H9 (cell line): Measurements from ENCODE around the gene PIK3R4. TPM values are rescaled to one million over a fixed set of nuclear protein-coding genes. Genes with fewer than 3 reads are reported as not detected.

ENCODE experiments used
- DNase-seq: peaks from one replicate; pipeline ENCODE4 v3.0.0-alpha.2; 2017
- H2AFZ ChIP-seq: one replicate; pipeline ENCODE4 v1.6.1; 2013; ENCODE audit warnings: mild to moderate bottlenecking, low read length, control low read depth, moderate library complexity
- H2AK5ac ChIP-seq: 2 replicates; pipeline ENCODE4 v1.6.1; 2013; ENCODE audit warnings: low read length, control low read depth, mixed read lengths; ENCODE audit not compliant: insufficient read length
- H2BK120ac ChIP-seq: one replicate; pipeline ENCODE4 v1.6.1; 2013; ENCODE audit warnings: low read depth, mild to moderate bottlenecking, low read length, control low read depth, inconsistent platforms; ENCODE audit not compliant: poor library complexity, severe bottlenecking
- H2BK12ac ChIP-seq: 2 replicates; pipeline ENCODE4 v1.6.1; 2013; ENCODE audit warnings: low read length, control low read depth, mixed read lengths, low read depth; ENCODE audit not compliant: insufficient read length
- H2BK15ac ChIP-seq: 2 replicates; pipeline ENCODE4 v1.6.1; 2013; ENCODE audit warnings: low read depth, low read length, control low read depth
- H2BK20ac ChIP-seq: one replicate; pipeline ENCODE4 v1.6.1; 2013; ENCODE audit warnings: low read depth, mild to moderate bottlenecking, low read length, control low read depth, inconsistent platforms; ENCODE audit not compliant: poor library complexity, severe bottlenecking
- H2BK5ac ChIP-seq: 2 replicates; pipeline ENCODE4 v1.6.1; 2013; ENCODE audit warnings: low read length, control low read depth, mixed read lengths; ENCODE audit not compliant: insufficient read length
- H3K14ac ChIP-seq: 2 replicates; pipeline ENCODE4 v1.6.1; 2013; ENCODE audit warnings: low read length, control low read depth; ENCODE audit not compliant: insufficient read depth
- H3K18ac ChIP-seq: 2 replicates; pipeline ENCODE4 v1.6.1; 2013; ENCODE audit warnings: low read depth, mild to moderate bottlenecking, mixed read lengths, low read length, control low read depth; ENCODE audit not compliant: insufficient read length
- H3K23ac ChIP-seq: 2 replicates; pipeline ENCODE4 v1.6.1; 2013; ENCODE audit warnings: low read length, control low read depth, mixed read lengths, low read depth; ENCODE audit not compliant: insufficient read length
- H3K23me2 ChIP-seq: 2 replicates; pipeline ENCODE4 v1.6.1; 2013; ENCODE audit warnings: low read depth, mild to moderate bottlenecking, mixed read lengths, low read length, control low read depth; ENCODE audit not compliant: insufficient read length, poor library complexity, severe bottlenecking
- H3K27ac ChIP-seq: 2 replicates; pipeline ENCODE4 v1.5.1; 2013; ENCODE audit warnings: low read length, control low read depth, mixed read lengths, low read depth; ENCODE audit not compliant: insufficient read length
- H3K27me3 ChIP-seq: 2 replicates; pipeline ENCODE4 v1.6.1; 2013; ENCODE audit warnings: low read length, control low read depth, inconsistent platforms; ENCODE audit not compliant: insufficient read depth
- H3K4ac ChIP-seq: 2 replicates; pipeline ENCODE4 v1.6.1; 2013; ENCODE audit warnings: low read depth, mild to moderate bottlenecking, control low read depth, inconsistent platforms, low read length, moderate library complexity
- H3K4me1 ChIP-seq: 2 replicates; pipeline ENCODE4 v1.6.1; 2013; ENCODE audit warnings: low read length, control low read depth, inconsistent platforms; ENCODE audit not compliant: insufficient read depth
- H3K4me2 ChIP-seq: 2 replicates; pipeline ENCODE4 v1.6.1; 2013; ENCODE audit warnings: low read length, control low read depth, mixed read lengths; ENCODE audit not compliant: insufficient read length, insufficient read depth
- H3K56ac ChIP-seq: 2 replicates; pipeline ENCODE4 v1.6.1; 2013; ENCODE audit warnings: low read depth, mild to moderate bottlenecking, mixed read lengths, low read length, control low read depth; ENCODE audit not compliant: insufficient read length
- H3K79me1 ChIP-seq: 2 replicates; pipeline ENCODE4 v1.6.1; 2013; ENCODE audit warnings: low read depth, mild to moderate bottlenecking, moderate library complexity, low read length, control low read depth, inconsistent platforms; ENCODE audit not compliant: insufficient read depth, poor library complexity, severe bottlenecking
- H3K79me2 ChIP-seq: 2 replicates; pipeline ENCODE4 v1.6.1; 2013; ENCODE audit warnings: low read length, control low read depth, inconsistent platforms; ENCODE audit not compliant: insufficient read depth
- H3K9ac ChIP-seq: 2 replicates; pipeline ENCODE4 v1.6.1; 2013; ENCODE audit warnings: low read length, control low read depth, mixed read lengths; ENCODE audit not compliant: insufficient read length; ENCODE audit errors: extremely low read depth
- H3K9me3 ChIP-seq: one replicate; pipeline ENCODE4 v1.6.1; 2013; ENCODE audit warnings: low read depth, low read length, inconsistent platforms; ENCODE audit not compliant: control insufficient read depth
- H3T11ph ChIP-seq: one replicate; pipeline ENCODE4 v1.6.1; 2013; ENCODE audit warnings: mild to moderate bottlenecking, low read length, control low read depth, inconsistent platforms
- H4K20me1 ChIP-seq: one replicate; pipeline ENCODE4 v1.6.1; 2013; ENCODE audit not compliant: control insufficient read depth, insufficient read length, insufficient read depth
- H4K5ac ChIP-seq: 2 replicates; pipeline ENCODE4 v1.6.1; 2013; ENCODE audit warnings: low read depth, mild to moderate bottlenecking, mixed read lengths, low read length, control low read depth; ENCODE audit not compliant: insufficient read length
- H4K8ac ChIP-seq: replicated peaks from 2 replicates; pipeline ENCODE4 v1.6.1; 2013; ENCODE audit warnings: low read length, control low read depth, mixed read lengths, low read depth; ENCODE audit not compliant: insufficient read length
- H4K91ac ChIP-seq: 2 replicates; pipeline ENCODE4 v1.6.1; 2013; ENCODE audit warnings: low read depth, mild to moderate bottlenecking, moderate library complexity, mixed read lengths, low read length, control low read depth; ENCODE audit not compliant: insufficient read length
- H3K27ac Mint-ChIP-seq, 3 experiments: 2 replicates in 2 of 3; 3 replicates in 1 of 3; pipeline ENCODE4 v1.8.0; 2020 to 2021; ENCODE audit warnings: mixed read lengths in 3 of 3, mild to moderate bottlenecking in 1 of 3, moderate library complexity in 1 of 3
- H3K27me3 Mint-ChIP-seq: 2 replicates; pipeline ENCODE4 v1.8.0; 2021; ENCODE audit warnings: low read depth, mild to moderate bottlenecking, moderate library complexity, mixed read lengths
- H3K36me3 Mint-ChIP-seq, 3 experiments: 2 replicates in 2 of 3; 3 replicates in 1 of 3; pipeline ENCODE4 v1.8.0; 2020 to 2021; ENCODE audit warnings: low read depth in 3 of 3, mixed read lengths in 3 of 3; ENCODE audit not compliant: insufficient read depth in 1 of 3
- H3K4me1 Mint-ChIP-seq, 2 experiments: 2 replicates each; pipeline ENCODE4 v1.8.0; 2020; ENCODE audit warnings: mixed read lengths in 2 of 2
- H3K4me3 Mint-ChIP-seq, 2 experiments: 2 replicates in 1 of 2; 3 replicates in 1 of 2; pipeline ENCODE4 v1.8.0; 2020 to 2021; ENCODE audit warnings: mild to moderate bottlenecking in 2 of 2, mixed read lengths in 2 of 2, moderate library complexity in 1 of 2
- H3K9me3 Mint-ChIP-seq, 2 experiments: 2 replicates in 1 of 2; 3 replicates in 1 of 2; pipeline ENCODE4 v1.8.0; 2020; ENCODE audit warnings: mild to moderate bottlenecking in 2 of 2, mixed read lengths in 2 of 2, moderate library complexity in 1 of 2
- WGBS: extraction: QIAGEN DNeasy Blood & Tissue Kit; methylation state at CpG from one replicate; pipeline ENCODE4 v1.1.7; 2013; ENCODE audit warnings: missing lambda C conversion rate, low lambda C conversion rate, mixed read lengths; ENCODE audit not compliant: insufficient read length; ENCODE audit errors: extremely low coverage; 5-methylcytosine and 5-hydroxymethylcytosine counted together
- total RNA-seq: library from RNA; stranded (reverse); gene quantifications from 2 replicates; pipeline ENCODE4 v1.2.1, GENCODE V29; 2021
- TF ChIP-seq, protein P1 (sequence below): fragments of 200-600 bp; sonication (generic); conservative IDR thresholded peaks from 3 replicates; pipeline ENCODE4 v1.8.0; 2021; ENCODE audit warnings: antibody characterized with exemption, mild to moderate bottlenecking

PIK3R4 gene
- total RNA-seq, 1 experiment from 2014 or later, result 28.6 TPM

DNA sequence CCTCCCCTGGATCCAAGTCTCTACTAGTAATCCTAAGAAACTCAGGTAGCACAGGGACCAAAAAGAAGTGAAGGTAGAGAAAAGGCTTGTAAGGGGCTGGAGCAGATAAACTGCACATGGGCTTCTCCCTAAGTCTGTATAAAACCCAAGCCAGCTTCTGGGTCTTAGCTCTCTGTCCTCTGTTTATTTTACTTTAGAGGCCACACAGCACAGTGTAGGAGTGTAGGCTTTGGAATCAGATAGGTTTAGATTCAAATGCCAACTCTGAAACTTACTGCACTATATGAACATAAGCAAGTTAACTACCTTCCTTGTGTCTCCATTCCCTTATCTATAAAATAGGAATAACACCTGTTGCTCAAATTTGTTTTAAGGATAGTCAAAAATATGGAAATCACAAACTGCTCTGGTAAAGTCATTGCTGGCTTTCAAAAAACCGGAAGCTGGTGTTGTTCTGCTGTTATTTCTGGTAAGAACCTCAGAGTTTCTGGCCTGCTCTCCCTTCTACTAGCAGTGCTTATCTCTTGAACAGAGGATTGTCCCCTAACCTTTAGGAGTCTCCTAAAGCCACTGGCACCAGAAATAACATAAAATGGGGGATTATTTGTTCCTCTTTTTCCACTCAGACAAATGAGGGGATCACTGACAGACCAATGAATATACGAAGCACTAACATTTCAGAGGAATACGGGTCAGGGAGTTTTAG, 33.8 kb downstream of the PIK3R4 start:
- Histone ChIP-seq H4K8ac (no peak overlapping the region), H2BK15ac (no peak overlapping the region), H4K20me1 (no peaks in the 10 kb centered on the region), H2AK5ac (no peak overlapping the region), H2BK12ac (no peak overlapping the region), H2BK20ac (no peak overlapping the region), H3K9ac (no peak overlapping the region), H3K23me2 (no peaks in the 10 kb centered on the region), H3K4me1 (no peaks in the 10 kb centered on the region), H2BK5ac (no peak overlapping the region), H3K14ac (no peak overlapping the region), H2BK120ac (no peak overlapping the region), H3K23ac (no peak overlapping the region), H3K4ac (no peak overlapping the region), H3K79me2 (no peaks in the 10 kb centered on the region), H4K91ac (no peak overlapping the region), H4K5ac (no peak overlapping the region), H3K27ac (no peak overlapping the region), H3T11ph (no peak overlapping the region), H3K27me3 (no peaks in the 10 kb centered on the region), H3K18ac (no peak overlapping the region), H3K79me1 (no peaks in the 10 kb centered on the region), H3K4me2 (no peak overlapping the region), H3K56ac (no peak overlapping the region), H3K9me3 (no peaks in the 10 kb centered on the region), H2AFZ (no peak overlapping the region)
- no peak overlapping the region for H3K27ac Mint-ChIP-seq
- no peaks in the 10 kb centered on the region for H3K9me3 Mint-ChIP-seq
- no CpG with 5 or more reads among the region's 3 CpGs for WGBS
- DNase-seq, result no peak
- no peak overlapping the region for H3K4me3 Mint-ChIP-seq
- H3K4me1 Mint-ChIP-seq, result no peaks in the 10 kb centered on the region
- H3K27me3 Mint-ChIP-seq, result no peaks in the 10 kb centered on the region
- H3K36me3 Mint-ChIP-seq, result peaks cover 17 to 45% (median 36%) of the 10 kb centered on the region in 3 experiments; a peak in 6 of 7 replicates
- TF ChIP-seq, protein P1, sequence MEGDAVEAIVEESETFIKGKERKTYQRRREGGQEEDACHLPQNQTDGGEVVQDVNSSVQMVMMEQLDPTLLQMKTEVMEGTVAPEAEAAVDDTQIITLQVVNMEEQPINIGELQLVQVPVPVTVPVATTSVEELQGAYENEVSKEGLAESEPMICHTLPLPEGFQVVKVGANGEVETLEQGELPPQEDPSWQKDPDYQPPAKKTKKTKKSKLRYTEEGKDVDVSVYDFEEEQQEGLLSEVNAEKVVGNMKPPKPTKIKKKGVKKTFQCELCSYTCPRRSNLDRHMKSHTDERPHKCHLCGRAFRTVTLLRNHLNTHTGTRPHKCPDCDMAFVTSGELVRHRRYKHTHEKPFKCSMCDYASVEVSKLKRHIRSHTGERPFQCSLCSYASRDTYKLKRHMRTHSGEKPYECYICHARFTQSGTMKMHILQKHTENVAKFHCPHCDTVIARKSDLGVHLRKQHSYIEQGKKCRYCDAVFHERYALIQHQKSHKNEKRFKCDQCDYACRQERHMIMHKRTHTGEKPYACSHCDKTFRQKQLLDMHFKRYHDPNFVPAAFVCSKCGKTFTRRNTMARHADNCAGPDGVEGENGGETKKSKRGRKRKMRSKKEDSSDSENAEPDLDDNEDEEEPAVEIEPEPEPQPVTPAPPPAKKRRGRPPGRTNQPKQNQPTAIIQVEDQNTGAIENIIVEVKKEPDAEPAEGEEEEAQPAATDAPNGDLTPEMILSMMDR, result no peak
